ENCODE measurements around the gene NKAIN2.
"Not testable (repeated sequence)": the region's sequence is repeated elsewhere in the genome, so short reads cannot be mapped to it uniquely, and the experiment has no call there.

NKAIN2 gene

GRCh38 chr6:124237911-124238310 is 434.2 kb downstream of the NKAIN2 start:
- DNase-seq = no peak

- DNase-seq = not testable (repeated sequence)
These were observed 434.7 kb downstream of the NKAIN2 start for GRCh38 chr6:124238408-124238807.

- DNase-seq = no peak
These were observed 451.4 kb downstream of the NKAIN2 start for GRCh38 chr6:124254941-124255685.

- no peak for DNase-seq
These were observed 456.7 kb downstream of the NKAIN2 start for GRCh38 chr6:124260337-124260736.

GRCh38 chr6:124269733-124270132 is 466.1 kb downstream of the NKAIN2 start:
- DNase-seq = no peak

GRCh38 chr6:124273701-124274100 is 470.0 kb downstream of the NKAIN2 start:
- DNase-seq = no peak

- DNase-seq = no peak
These were observed 478.9 kb downstream of the NKAIN2 start for GRCh38 chr6:124282541-124282940.

- no peak for DNase-seq
These were observed 479.8 kb downstream of the NKAIN2 start for GRCh38 chr6:124283486-124283885.

- DNase-seq = no peak
These were observed 481.5 kb downstream of the NKAIN2 start for GRCh38 chr6:124285146-124285545.

GRCh38 chr6:124294574-124295200 is 491.0 kb downstream of the NKAIN2 start:
- no peak for DNase-seq

- DNase-seq = no peak
These were observed 493.8 kb downstream of the NKAIN2 start for GRCh38 chr6:124297507-124297906.

- no peak for DNase-seq
These were observed 495.1 kb downstream of the NKAIN2 start for GRCh38 chr6:124298730-124299129.

- not testable (repeated sequence) for DNase-seq
These were observed 497.2 kb downstream of the NKAIN2 start for GRCh38 chr6:124300907-124301306.

GRCh38 chr6:124303971-124304370 is 500.3 kb downstream of the NKAIN2 start:
- no peak for DNase-seq

GRCh38 chr6:124310139-124310538 is 506.5 kb downstream of the NKAIN2 start:
- DNase-seq = no peak

GRCh38 chr6:124319410-124319809 is 515.7 kb downstream of the NKAIN2 start:
- no peak for DNase-seq

- no peak for DNase-seq
These were observed 520.6 kb downstream of the NKAIN2 start for GRCh38 chr6:124324237-124324636.

GRCh38 chr6:124330197-124330596 is 526.5 kb downstream of the NKAIN2 start:
- no peak for DNase-seq

GRCh38 chr6:124334359-124334758 is 530.7 kb downstream of the NKAIN2 start:
- DNase-seq = no peak

- DNase-seq = no peak
These were observed 536.1 kb downstream of the NKAIN2 start for GRCh38 chr6:124339610-124340334.

GRCh38 chr6:124348339-124348738 is 544.7 kb downstream of the NKAIN2 start:
- not testable (repeated sequence) for DNase-seq

- no peak for DNase-seq
These were observed 551.5 kb downstream of the NKAIN2 start for GRCh38 chr6:124355146-124355545.

- no peak for DNase-seq
These were observed 552.7 kb downstream of the NKAIN2 start for GRCh38 chr6:124356276-124356810.

- DNase-seq = no peak
These were observed 553.1 kb downstream of the NKAIN2 start for GRCh38 chr6:124356811-124357210.
